Measurements from ENCODE around the gene RESF1.

Gene RESF1

DNA sequence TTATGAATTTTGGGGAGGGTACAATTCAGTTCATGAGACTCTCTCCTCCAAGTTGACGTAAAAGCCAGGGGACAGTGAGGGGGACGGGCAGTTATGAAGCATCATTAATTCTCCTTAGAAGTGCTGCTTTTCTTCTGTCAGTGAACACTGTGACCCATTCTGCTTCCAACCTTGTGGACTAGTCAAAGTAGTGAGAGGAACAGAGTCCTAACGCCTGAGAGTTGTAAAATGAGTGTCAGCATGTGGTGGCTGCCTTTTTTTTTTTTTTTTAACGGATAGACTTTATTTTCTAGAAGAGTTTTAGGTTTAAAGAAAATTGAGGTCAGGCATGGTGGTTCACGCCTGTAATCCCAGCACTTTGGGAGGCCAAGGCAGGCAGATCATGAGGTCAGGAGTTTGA, 15.5 kb downstream of the RESF1 start:
- Histone ChIP-seq H3K23ac (ENCODE audit: low read length) (no peak overlapping the region), H4K8ac (ENCODE audit: low read depth, low read length) (no peak overlapping the region), H2BK15ac (replicated peaks; ENCODE audit: low read depth) (no peak overlapping the region), H3K4me3 (ENCODE audit: low read length) (no peak overlapping the region), H4K5ac (ENCODE audit: low read length) (no peak overlapping the region), H3K79me2 (ENCODE audit: control insufficient read depth, insufficient read depth, low read length) (peaks cover 45% of the 10 kb centered on the region), H3K4me2 (ENCODE audit: low read length) (no peak overlapping the region), H3K27me3 (ENCODE audit: insufficient read depth, low read length, poor library complexity) (no peaks in the 10 kb centered on the region), H3K4me1 (ENCODE audit: control insufficient read depth, low read depth, low read length) (no peaks in the 10 kb centered on the region), H2AK5ac (ENCODE audit: low read length) (no peak overlapping the region), H3K18ac (ENCODE audit: low read length) (no peak overlapping the region), H3K27ac (ENCODE audit: low read depth, low read length) (no peak overlapping the region), H3K56ac (ENCODE audit: low read length) (no peak overlapping the region), H3K9ac (ENCODE audit: low read length) (no peak overlapping the region), H3K4ac (ENCODE audit: low read depth, low read length) (no peak overlapping the region), H3K79me1 (ENCODE audit: low read length) (peaks cover 24% of the 10 kb centered on the region), H3K36me3 (ENCODE audit: control insufficient read depth, insufficient read depth, low read length) (peaks cover 17% of the 10 kb centered on the region), H2BK120ac (ENCODE audit: low read depth, low read length) (no peak overlapping the region), H2BK5ac (ENCODE audit: low read length) (no peak overlapping the region)
- WGBS (ENCODE audit: extremely low coverage, insufficient coverage, low lambda C conversion rate): no CpG with 5 or more reads among the region's 5 CpGs
- DNase-seq: no peak

DNA sequence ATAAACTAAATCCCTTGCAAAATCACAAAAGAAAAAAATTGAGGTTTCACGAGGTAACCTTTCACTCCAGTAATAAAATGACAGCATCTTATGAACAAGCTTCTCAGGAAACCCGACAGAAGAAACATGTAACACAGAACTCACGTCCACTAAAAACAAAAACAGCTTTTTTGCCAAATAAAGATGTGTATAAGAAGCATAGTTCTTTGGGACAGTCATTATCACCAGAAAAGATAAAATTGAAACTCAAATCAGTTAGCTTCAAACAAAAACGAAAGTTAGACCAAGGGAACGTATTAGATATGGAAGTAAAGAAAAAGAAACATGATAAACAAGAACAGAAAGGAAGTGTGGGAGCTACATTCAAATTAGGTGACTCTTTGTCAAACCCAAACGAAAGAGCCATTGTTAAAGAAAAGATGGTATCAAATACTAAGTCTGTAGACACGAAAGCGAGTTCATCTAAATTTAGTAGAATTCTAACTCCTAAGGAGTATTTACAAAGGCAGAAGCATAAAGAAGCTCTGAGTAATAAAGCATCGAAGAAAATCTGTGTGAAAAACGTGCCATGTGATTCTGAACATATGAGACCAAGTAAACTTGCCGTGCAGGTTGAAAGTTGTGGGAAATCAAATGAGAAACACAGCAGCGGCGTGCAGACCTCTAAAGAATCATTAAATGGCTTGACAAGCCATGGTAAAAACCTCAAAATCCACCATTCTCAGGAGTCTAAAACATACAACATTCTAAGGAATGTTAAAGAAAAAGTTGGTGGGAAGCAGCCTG, 25.8 kb downstream of the RESF1 start:
- WGBS (ENCODE audit: extremely low coverage, insufficient coverage, low lambda C conversion rate): no CpG with 5 or more reads among the region's 13 CpGs
- Histone ChIP-seq H2BK120ac (ENCODE audit: low read depth, low read length) (no peak overlapping the region), H3K4ac (ENCODE audit: low read depth, low read length) (no peak overlapping the region), H2AK5ac (ENCODE audit: low read length) (no peak overlapping the region), H2BK15ac (replicated peaks; ENCODE audit: low read depth) (no peak overlapping the region), H3K9ac (ENCODE audit: low read length) (no peak overlapping the region), H3K79me2 (ENCODE audit: control insufficient read depth, insufficient read depth, low read length) (peaks cover 8% of the 10 kb centered on the region), H3K4me3 (ENCODE audit: low read length) (no peak overlapping the region), H3K27ac (ENCODE audit: low read depth, low read length) (no peak overlapping the region), H3K56ac (ENCODE audit: low read length) (no peak overlapping the region), H3K27me3 (ENCODE audit: insufficient read depth, low read length, poor library complexity) (no peaks in the 10 kb centered on the region), H3K4me2 (ENCODE audit: low read length) (no peak overlapping the region), H2BK5ac (ENCODE audit: low read length) (no peak overlapping the region), H4K5ac (ENCODE audit: low read length) (no peak overlapping the region), H4K8ac (ENCODE audit: low read depth, low read length) (no peak overlapping the region), H3K36me3 (ENCODE audit: control insufficient read depth, insufficient read depth, low read length) (peaks cover 29% of the 10 kb centered on the region), H3K23ac (ENCODE audit: low read length) (no peak overlapping the region), H3K4me1 (ENCODE audit: control insufficient read depth, low read depth, low read length) (no peaks in the 10 kb centered on the region), H3K18ac (ENCODE audit: low read length) (no peak overlapping the region), H3K79me1 (ENCODE audit: low read length) (peaks cover 14% of the 10 kb centered on the region)
- DNase-seq: no peak

DNA sequence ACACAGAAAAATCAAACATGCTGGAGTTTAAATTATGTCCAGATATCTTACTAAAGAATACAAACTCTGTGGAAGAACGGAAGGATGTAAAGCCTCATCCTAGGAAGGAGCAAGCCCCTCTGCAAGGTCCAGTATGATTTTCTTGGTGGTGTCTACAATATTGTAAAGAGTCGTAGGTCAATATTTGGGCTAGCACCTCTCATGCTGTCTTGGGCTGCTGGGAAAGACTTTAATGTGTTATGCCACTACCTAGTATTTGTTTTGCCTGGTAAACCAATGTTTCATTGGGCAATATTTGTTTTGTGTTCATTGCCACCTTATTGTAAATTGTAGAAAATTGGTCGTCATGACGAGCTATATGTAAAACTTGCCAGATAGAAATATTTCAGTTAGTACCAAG, 26.6 kb downstream of the RESF1 start:
- H3K4me3 ChIP-seq (ENCODE audit: low read length): no peak overlapping the region
- H2BK15ac ChIP-seq (replicated peaks; ENCODE audit: low read depth): no peak overlapping the region
- no peak overlapping the region for H2BK5ac ChIP-seq (ENCODE audit: low read length)
- no peaks in the 10 kb centered on the region for H3K27me3 ChIP-seq (ENCODE audit: insufficient read depth, low read length, poor library complexity)
- H3K79me1 ChIP-seq (ENCODE audit: low read length): peaks cover 16% of the 10 kb centered on the region
- H3K36me3 ChIP-seq (ENCODE audit: control insufficient read depth, insufficient read depth, low read length): peaks cover 29% of the 10 kb centered on the region
- H4K5ac ChIP-seq (ENCODE audit: low read length): no peak overlapping the region
- no peak overlapping the region for H3K18ac ChIP-seq (ENCODE audit: low read length)
- no CpG with 5 or more reads among the region's 4 CpGs for WGBS (ENCODE audit: extremely low coverage, insufficient coverage, low lambda C conversion rate)
- H2BK120ac ChIP-seq (ENCODE audit: low read depth, low read length): no peak overlapping the region
- H3K4ac ChIP-seq (ENCODE audit: low read depth, low read length): no peak overlapping the region
- no peak overlapping the region for H3K9ac ChIP-seq (ENCODE audit: low read length)
- H3K4me2 ChIP-seq (ENCODE audit: low read length): no peak overlapping the region
- DNase-seq: no peak
- H3K79me2 ChIP-seq (ENCODE audit: control insufficient read depth, insufficient read depth, low read length): peaks cover 9% of the 10 kb centered on the region
- no peak overlapping the region for H3K56ac ChIP-seq (ENCODE audit: low read length)
- no peak overlapping the region for H3K27ac ChIP-seq (ENCODE audit: low read depth, low read length)
- no peak overlapping the region for H4K8ac ChIP-seq (ENCODE audit: low read depth, low read length)
- H3K4me1 ChIP-seq (ENCODE audit: control insufficient read depth, low read depth, low read length): no peaks in the 10 kb centered on the region
- no peak overlapping the region for H2AK5ac ChIP-seq (ENCODE audit: low read length)
- H3K23ac ChIP-seq (ENCODE audit: low read length): no peak overlapping the region

DNA sequence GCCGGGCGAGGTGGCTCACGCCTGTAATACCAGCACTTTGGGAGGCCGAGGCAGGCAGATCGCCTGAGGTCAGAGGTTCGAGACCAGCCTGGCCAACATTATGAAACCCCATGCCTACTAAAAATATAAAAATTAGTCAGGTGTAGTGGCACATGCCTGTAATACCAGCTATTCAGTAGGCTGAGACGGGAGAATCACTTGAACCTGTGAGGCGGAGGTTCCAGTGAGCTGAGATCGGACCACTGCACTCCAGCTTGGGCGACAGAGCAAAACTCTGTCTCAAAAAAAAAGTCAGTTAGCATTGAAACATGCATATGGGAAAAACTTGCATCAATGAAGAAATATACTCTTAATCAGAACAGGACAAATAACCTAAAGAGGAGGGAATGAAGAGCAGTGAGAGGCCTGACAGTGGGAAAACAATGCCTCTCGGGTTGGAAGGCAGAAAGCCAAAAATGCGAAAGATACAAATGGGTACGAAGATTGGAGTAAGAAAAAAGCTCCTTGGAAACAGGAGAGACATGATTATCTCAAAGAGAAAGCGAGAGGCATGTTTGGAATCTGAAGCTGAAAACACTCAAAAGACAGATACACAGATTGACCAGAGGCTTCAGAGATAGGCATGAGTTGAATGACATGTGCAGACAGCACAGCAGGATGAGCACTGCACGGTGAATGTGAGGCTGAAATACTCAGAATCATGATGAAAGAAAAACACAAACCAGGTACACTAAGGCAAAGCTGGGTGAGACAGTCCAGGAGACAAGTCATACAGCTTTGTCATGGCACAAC, 30.6 kb downstream of the RESF1 start:
- H3K4me1 ChIP-seq (ENCODE audit: control insufficient read depth, low read depth, low read length): no peaks in the 10 kb centered on the region
- no peak overlapping the region for H2BK5ac ChIP-seq (ENCODE audit: low read length)
- H3K79me1 ChIP-seq (ENCODE audit: low read length): peaks cover 3% of the 10 kb centered on the region
- H4K8ac ChIP-seq (ENCODE audit: low read depth, low read length): no peak overlapping the region
- H3K18ac ChIP-seq (ENCODE audit: low read length): no peak overlapping the region
- no peak overlapping the region for H2BK15ac ChIP-seq (replicated peaks; ENCODE audit: low read depth)
- H3K79me2 ChIP-seq (ENCODE audit: control insufficient read depth, insufficient read depth, low read length): peaks cover 2% of the 10 kb centered on the region
- no peak overlapping the region for H4K5ac ChIP-seq (ENCODE audit: low read length)
- H3K4me2 ChIP-seq (ENCODE audit: low read length): no peak overlapping the region
- H3K36me3 ChIP-seq (ENCODE audit: control insufficient read depth, insufficient read depth, low read length): peaks cover 3% of the 10 kb centered on the region
- no peak overlapping the region for H3K4ac ChIP-seq (ENCODE audit: low read depth, low read length)
- H3K27ac ChIP-seq (ENCODE audit: low read depth, low read length): no peak overlapping the region
- WGBS (ENCODE audit: extremely low coverage, insufficient coverage, low lambda C conversion rate): no CpG with 5 or more reads among the region's 15 CpGs
- no peak overlapping the region for H2BK120ac ChIP-seq (ENCODE audit: low read depth, low read length)
- H3K9ac ChIP-seq (ENCODE audit: low read length): no peak overlapping the region
- H3K4me3 ChIP-seq (ENCODE audit: low read length): no peak overlapping the region
- no peak overlapping the region for H3K56ac ChIP-seq (ENCODE audit: low read length)
- DNase-seq: no peak
- H3K23ac ChIP-seq (ENCODE audit: low read length): no peak overlapping the region
- H2AK5ac ChIP-seq (ENCODE audit: low read length): no peak overlapping the region
- no peaks in the 10 kb centered on the region for H3K27me3 ChIP-seq (ENCODE audit: insufficient read depth, low read length, poor library complexity)

DNA sequence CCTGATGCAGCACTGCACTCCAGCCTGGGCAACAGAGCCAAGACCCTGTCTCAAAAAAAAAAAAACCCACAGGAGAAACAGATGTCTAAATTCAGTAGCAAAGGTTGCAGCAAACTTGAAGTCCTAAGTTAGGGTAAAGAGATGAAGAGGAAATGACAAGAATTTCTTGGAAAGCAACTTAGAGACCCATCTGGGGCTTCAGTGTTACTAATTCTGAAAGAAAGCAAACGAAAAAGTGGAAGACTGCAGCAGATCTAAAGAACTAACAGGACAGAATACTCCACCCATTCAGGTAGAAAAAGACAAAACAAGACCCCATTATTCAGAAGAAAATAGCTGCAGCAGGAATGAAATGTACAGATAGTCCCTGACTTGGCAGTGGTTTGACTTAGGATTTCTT, 31.9 kb downstream of the RESF1 start:
- no peaks in the 10 kb centered on the region for H3K27me3 ChIP-seq (ENCODE audit: insufficient read depth, low read length, poor library complexity)
- H2BK120ac ChIP-seq (ENCODE audit: low read depth, low read length): no peak overlapping the region
- H3K79me1 ChIP-seq (ENCODE audit: low read length): peaks cover 3% of the 10 kb centered on the region
- no peak overlapping the region for H2AK5ac ChIP-seq (ENCODE audit: low read length)
- H3K18ac ChIP-seq (ENCODE audit: low read length): no peak overlapping the region
- H3K27ac ChIP-seq (ENCODE audit: low read depth, low read length): no peak overlapping the region
- H4K8ac ChIP-seq (ENCODE audit: low read depth, low read length): no peak overlapping the region
- no peak overlapping the region for H3K4ac ChIP-seq (ENCODE audit: low read depth, low read length)
- H3K56ac ChIP-seq (ENCODE audit: low read length): no peak overlapping the region
- H3K36me3 ChIP-seq (ENCODE audit: control insufficient read depth, insufficient read depth, low read length): peaks cover 3% of the 10 kb centered on the region
- no peak overlapping the region for H4K5ac ChIP-seq (ENCODE audit: low read length)
- H3K4me2 ChIP-seq (ENCODE audit: low read length): no peak overlapping the region
- no peak overlapping the region for H3K23ac ChIP-seq (ENCODE audit: low read length)
- H3K4me1 ChIP-seq (ENCODE audit: control insufficient read depth, low read depth, low read length): no peaks in the 10 kb centered on the region
- no peak overlapping the region for H2BK15ac ChIP-seq (replicated peaks; ENCODE audit: low read depth)
- H3K4me3 ChIP-seq (ENCODE audit: low read length): no peak overlapping the region
- H3K79me2 ChIP-seq (ENCODE audit: control insufficient read depth, insufficient read depth, low read length): peaks cover 2% of the 10 kb centered on the region
- WGBS (ENCODE audit: extremely low coverage, insufficient coverage, low lambda C conversion rate): no CpG with 5 or more reads among the region's 1 CpG
- no peak overlapping the region for H3K9ac ChIP-seq (ENCODE audit: low read length)
- no peak overlapping the region for H2BK5ac ChIP-seq (ENCODE audit: low read length)
- no peak for DNase-seq
